Breast epithelium (tissue), 4 donors: Measurements from ENCODE around the gene SAAL1. TPM values are rescaled to one million over a fixed set of nuclear protein-coding genes. Genes with fewer than 3 reads are reported as not detected.

Experiments used
- DNase-seq, 2 donors: peaks; one replicate each; pipeline ENCODE4 v3.0.0-alpha.2; 2019; ENCODE audit warnings: low spot score in 2 of 2
- H3K27ac ChIP-seq, 2 donors: fragments of 200-600 bp; sonication (generic) in 1 of 2; one replicate each; pipeline ENCODE4 v1.5.1; 2016 to 2019; ENCODE audit warnings: mild to moderate bottlenecking in 1 of 2
- H3K27me3 ChIP-seq, 2 donors: fragments of 200-600 bp; sonication (generic) in 1 of 2; one replicate each; pipeline versions ENCODE4 v1.5.1 to v1.6.0; 2017 to 2019; ENCODE audit warnings: control low read depth in 1 of 2, mild to moderate bottlenecking in 1 of 2
- H3K36me3 ChIP-seq: fragments of 200-600 bp; one replicate; pipeline ENCODE4 v1.5.1; 2019
- H3K4me1 ChIP-seq, 2 donors: fragments of 200-600 bp; sonication (generic); one replicate each; pipeline ENCODE4 v1.5.1; 2016 to 2019; ENCODE audit warnings: control low read depth in 1 of 2
- H3K4me3 ChIP-seq, 3 donors: fragments of 200-600 bp; sonication (generic); 1 replicate in 2 of 3; 2 replicates in 1 of 3; pipeline ENCODE4 v1.5.1; 2016 to 2019; ENCODE audit warnings: mild to moderate bottlenecking in 3 of 3, moderate library complexity in 2 of 3
- H3K9me3 ChIP-seq, 2 donors: fragments of 200-600 bp; sonication (generic) in 1 of 2; one replicate each; pipeline ENCODE4 v1.5.1; 2016 to 2019; ENCODE audit warnings: control low read depth in 1 of 2
- CTCF ChIP-seq, 3 donors: fragments of 450-650 bp; IDR thresholded peaks; one replicate each; pipeline ENCODE4 v1.5.1; 2016 to 2017; ENCODE audit warnings: antibody characterized with exemption in 3 of 3, mild to moderate bottlenecking in 3 of 3, moderate library complexity in 3 of 3
- POLR2A ChIP-seq: fragments of 450-650 bp; IDR thresholded peaks from one replicate; pipeline ENCODE4 v1.6.1; 2016; ENCODE audit warnings: antibody characterized with exemption, mild to moderate bottlenecking, moderate library complexity
- POLR2AphosphoS5 ChIP-seq, 3 donors: sonication (generic); formaldehyde crosslinking; IDR thresholded peaks; one replicate each; pipeline ENCODE4 v1.6.1; 2017; ENCODE audit warnings: antibody characterized with exemption in 3 of 3
- intact Hi-C: fragments of 100-400 bp; cut with DNase I; formaldehyde crosslinking; loops from one replicate; pipeline ENCODE4 v1.15.1; 2023; ENCODE audit warnings: low total_unique reads
- total RNA-seq, 3 donors: library from RNA; depleted of rRNA; stranded (reverse); fragments of >200 nt; gene quantifications; one replicate each; pipeline ENCODE4 v1.1.0, GENCODE V29; 2016

Gene SAAL1
- total RNA-seq, 3 donors from 2014 or later, result 12.3 to 16.4 (median 16.0) TPM

GRCh38 chr11:18046116-18046777 is 59.6 kb downstream of the SAAL1 start, which contains the start of gene TPH1:
TSS of gene TPH1 (minus strand) at chr11:18046269. CDS start at chr11:18040762, 5,507 bp downstream.
- peak in 1 of 2 donors; percentile 59 for DNase-seq
- TF ChIP-seq POLR2A (no peak), CTCF (IDR thresholded peaks at IDR 0.05) (no peak), POLR2AphosphoS5 (IDR thresholded peaks at IDR 0.05) (no peak)
- no peak within 1 kb of the TSS for H3K27ac ChIP-seq

GRCh38 chr11:18036456-18036855 is 69.4 kb downstream of the SAAL1 start:
- no peaks in the 10 kb centered on the region for H3K36me3 ChIP-seq
- H3K4me1 ChIP-seq, result no peaks in the 10 kb centered on the region
- intact Hi-C loops, result no loop called here
- H3K4me3 ChIP-seq, result no peak overlapping the region
- H3K9me3 ChIP-seq, result no peaks in the 10 kb centered on the region
- no peak for DNase-seq
- H3K27me3 ChIP-seq, result no peaks in the 10 kb centered on the region
- TF ChIP-seq CTCF (IDR thresholded peaks at IDR 0.05) (no peak), POLR2A (no peak), POLR2AphosphoS5 (IDR thresholded peaks at IDR 0.05) (no peak)
- H3K27ac ChIP-seq, result no peak overlapping the region

More at GRCh38 chr11:18046116-18046777, 59.6 kb downstream of the SAAL1 start, which contains the start of gene TPH1:
- Histone ChIP-seq H3K4me1 (no peaks in the 10 kb centered on the region), H3K4me3 (peak within 1 kb of the TSS in 2 of 3 donors; percentile 20 to 46), H3K27me3 (no peaks in the 10 kb centered on the region), H3K9me3 (no peaks in the 10 kb centered on the region), H3K36me3 (no peaks in the 10 kb centered on the region)
- intact Hi-C loops, result no loop called here

Other genes with a start within 250 kb of the SAAL1 start
- gene SERGEF, start 93.0 kb downstream of the SAAL1 start, total RNA-seq, result 10 to 100 TPM; 31.8 to 47.5 (median 41.9) TPM
- 1 to 10 TPM in 2 of 3 donors, under 1 TPM in 1; 0.64 to 2.6 (median 1.2) TPM for gene TPH1, start 59.8 kb downstream of the SAAL1 start, total RNA-seq
- gene MRGPRX3, start 26.5 kb upstream of the SAAL1 start, total RNA-seq, result 1 to 10 TPM in 2 of 3 donors, not detected in 1; 2.0 to 5.2 TPM
- not detected for gene MRGPRX4, start 66.8 kb upstream of the SAAL1 start, total RNA-seq
- 10 to 100 TPM in 1 of 3 donors, 1 to 10 TPM in 1, not detected in 1; 5.6 to 45.2 TPM for gene SAA4, start 130.7 kb upstream of the SAAL1 start, total RNA-seq
- gene SAA2, start 142.6 kb upstream of the SAAL1 start, total RNA-seq, result 100 to 1,000 TPM in 2 of 3 donors, 1 to 10 TPM in 1; 7.5 to 567 (median 428) TPM
- 1,000 to 10,000 TPM in 1 of 3 donors, 100 to 1,000 TPM in 1, 10 to 100 TPM in 1; 78.1 to 1,384 (median 818) TPM for gene SAA1, start 160.2 kb upstream of the SAAL1 start, total RNA-seq
- 100 to 1,000 TPM in 1 of 3 donors, 10 to 100 TPM in 2; 18.7 to 166 (median 57.0) TPM for gene HPS5, start 216.1 kb upstream of the SAAL1 start, total RNA-seq
- gene GTF2H1, start 216.5 kb upstream of the SAAL1 start, total RNA-seq, result 10 to 100 TPM; 73.1 to 83.7 (median 74.4) TPM